AG09309 (cell line): Measurements from ENCODE around the gene SLX4IP.

Source experiments
- DNase-seq: peaks from one replicate; pipeline ENCODE4 v3.0.0-alpha.2; 2010; ENCODE audit warnings: low read depth
- H3K4me3 ChIP-seq: 2 replicates; pipeline ENCODE4 v1.5.1; 2011; ENCODE audit warnings: mild to moderate bottlenecking, low read depth, low read length, moderate library complexity; ENCODE audit not compliant: control insufficient read depth
- CTCF ChIP-seq: IDR thresholded peaks from 2 replicates; pipeline ENCODE4 v1.5.1; 2011; ENCODE audit warnings: mild to moderate bottlenecking, low read depth, low read length, inconsistent platforms; ENCODE audit not compliant: insufficient read depth, control insufficient read depth; ENCODE audit errors: missing control alignments

Gene SLX4IP

DNA sequence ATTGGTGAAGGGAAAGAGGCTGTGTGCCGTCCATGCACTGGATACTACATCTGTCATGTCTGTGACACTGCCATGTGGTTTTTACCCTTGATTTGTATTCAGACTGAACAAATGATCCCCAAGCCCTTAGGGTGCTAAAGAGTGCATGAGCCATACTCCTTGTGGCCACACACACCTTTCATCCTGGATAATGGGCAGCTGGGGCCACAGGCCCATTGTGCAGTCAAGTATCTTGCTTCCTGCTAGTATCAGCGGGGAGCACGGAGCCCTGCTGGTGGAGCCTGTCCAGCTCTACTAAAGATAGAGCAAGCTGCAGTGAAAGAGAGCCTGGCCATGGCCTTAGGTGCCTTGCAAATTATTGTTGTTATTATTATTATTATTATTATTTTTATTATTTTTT, 75.1 kb downstream of the SLX4IP start:
- TF ChIP-seq CTCF: no peak
- no peak for DNase-seq
- no peak overlapping the region for H3K4me3 ChIP-seq

DNA sequence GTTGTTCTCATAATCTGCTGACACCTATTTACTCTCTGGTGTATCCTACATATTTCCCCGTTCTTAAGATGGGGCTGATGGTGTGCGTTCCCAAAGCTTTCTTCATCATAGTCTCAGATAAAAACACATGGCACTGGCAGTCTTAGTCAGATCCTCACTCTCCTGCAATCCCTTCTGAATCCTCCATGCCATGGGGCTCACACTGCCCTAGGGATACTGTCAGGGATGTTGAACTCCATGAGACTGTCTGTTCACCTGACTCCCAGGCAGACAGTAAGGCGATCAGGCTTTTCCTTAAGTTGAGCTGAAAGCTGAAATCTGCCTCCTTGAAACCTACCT, 76.0 kb downstream of the SLX4IP start:
- DNase-seq: no peak
- no peak for TF ChIP-seq CTCF

GRCh38 chr20:10511509-10512251, 76.6 kb downstream of the SLX4IP start:
- no peak for TF ChIP-seq CTCF
- DNase-seq: peak; percentile 87
- no peak overlapping the region for H3K4me3 ChIP-seq

More for the DNA sequence above, 76.0 kb downstream of the SLX4IP start:
- H3K4me3 ChIP-seq: no peak overlapping the region

- H3K4me3 ChIP-seq: no peak overlapping the region
- DNase-seq: no peak
- no peak for TF ChIP-seq CTCF
Observed at GRCh38 chr20:10513061-10513460, 78.0 kb downstream of the SLX4IP start.

- H3K4me3 ChIP-seq: no peak overlapping the region
- no peak for DNase-seq
- no peak for TF ChIP-seq CTCF
Observed at GRCh38 chr20:10513931-10514575, 78.9 kb downstream of the SLX4IP start.

DNA sequence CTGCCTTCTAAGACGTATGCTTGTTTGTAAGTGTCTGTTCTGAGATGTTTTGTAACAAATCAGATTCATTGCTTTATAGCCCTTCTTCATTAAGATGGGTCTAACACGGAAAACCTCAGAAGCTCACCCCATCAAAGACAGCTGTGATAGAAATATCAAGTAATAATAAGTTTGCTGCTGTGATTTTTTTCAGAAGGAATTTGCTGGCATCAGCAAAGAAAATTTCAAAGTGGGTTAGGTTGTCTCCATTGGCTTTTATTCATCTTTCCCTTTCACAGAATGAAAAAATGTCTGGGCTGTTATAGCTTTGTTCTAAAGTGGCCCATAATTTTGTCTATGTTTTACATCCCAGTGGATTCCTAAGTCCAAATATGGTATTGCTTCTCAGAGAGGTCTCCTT, 81.4 kb downstream of the SLX4IP start:
- no peak overlapping the region for H3K4me3 ChIP-seq
- no peak for TF ChIP-seq CTCF
- DNase-seq: no peak
